OCI-LY3 (cell line): ENCODE measurements around the gene FYB2.

ENCODE experiments used
- CTCF ChIP-seq: fragments of 200-600, 300-600 bp; sonication (generic); IDR thresholded peaks from 2 replicates; pipeline ENCODE4 v1.5.1; 2014; ENCODE audit warnings: antibody characterized with exemption, low read length, low read depth
- EZH2phosphoT487 ChIP-seq: fragments of 200-600 bp; shearing (Covaris generic); IDR thresholded peaks from 2 replicates; pipeline ENCODE4 v1.6.1; 2018; ENCODE audit warnings: antibody characterized with exemption, mixed run types, low read depth

GRCh38 chr1:56854521-56855099 lies 35.4 kb upstream of the FYB2 start, which contains the start of gene C8A:
- TF ChIP-seq CTCF (no peak), EZH2phosphoT487 (no peak)
